Epidermal melanocyte (primary cell): Measurements from ENCODE around the gene STAM2.

Source experiments
- DNase-seq: peaks from one replicate; pipeline ENCODE4 v3.0.0; 2011; ENCODE audit warnings: low spot score; ENCODE audit not compliant: insufficient read length

STAM2 gene

GRCh38 chr2:152072011-152072410 is 103.6 kb downstream of the STAM2 start:
- no peak for DNase-seq

- DNase-seq, result no peak
Measured at GRCh38 chr2:152071518-152071917, 104.0 kb downstream of the STAM2 start.

- no peak for DNase-seq
Measured at GRCh38 chr2:152071092-152071491, 104.5 kb downstream of the STAM2 start.

- DNase-seq, result no peak
Measured at GRCh38 chr2:152068226-152068625, 107.3 kb downstream of the STAM2 start.

GRCh38 chr2:152067823-152068222 is 107.7 kb downstream of the STAM2 start:
- no peak for DNase-seq
